GM12874 (cell line): ENCODE measurements around the gene ARSG.

ENCODE experiments used
- TF ChIP-seq, protein P1 (sequence below): IDR thresholded peaks from 2 replicates; pipeline ENCODE4 v1.5.1; 2011; ENCODE audit warnings: low read depth, mild to moderate bottlenecking, control low read depth, low read length, moderate library complexity; ENCODE audit not compliant: insufficient read depth

ARSG gene

DNA sequence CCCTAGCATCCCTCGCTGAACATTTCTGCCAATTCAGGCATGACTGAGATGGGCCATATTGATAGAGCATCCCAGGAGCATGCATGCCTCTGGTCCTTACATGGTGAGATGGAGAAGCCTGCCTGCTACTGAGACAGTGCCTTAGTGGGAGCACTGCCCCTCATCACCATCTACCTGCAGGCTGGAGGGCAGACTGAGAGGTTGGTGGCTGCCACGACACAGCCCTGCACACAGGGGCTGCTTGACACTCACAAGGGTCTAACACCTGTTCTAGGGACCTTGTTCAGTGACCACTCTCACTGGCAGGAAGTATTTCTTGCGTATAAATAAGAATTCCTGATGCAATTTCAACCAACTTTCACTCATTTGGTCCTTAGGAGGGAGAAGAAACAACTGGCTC is 132.0 kb downstream of the ARSG start:
- TF ChIP-seq, protein P1, sequence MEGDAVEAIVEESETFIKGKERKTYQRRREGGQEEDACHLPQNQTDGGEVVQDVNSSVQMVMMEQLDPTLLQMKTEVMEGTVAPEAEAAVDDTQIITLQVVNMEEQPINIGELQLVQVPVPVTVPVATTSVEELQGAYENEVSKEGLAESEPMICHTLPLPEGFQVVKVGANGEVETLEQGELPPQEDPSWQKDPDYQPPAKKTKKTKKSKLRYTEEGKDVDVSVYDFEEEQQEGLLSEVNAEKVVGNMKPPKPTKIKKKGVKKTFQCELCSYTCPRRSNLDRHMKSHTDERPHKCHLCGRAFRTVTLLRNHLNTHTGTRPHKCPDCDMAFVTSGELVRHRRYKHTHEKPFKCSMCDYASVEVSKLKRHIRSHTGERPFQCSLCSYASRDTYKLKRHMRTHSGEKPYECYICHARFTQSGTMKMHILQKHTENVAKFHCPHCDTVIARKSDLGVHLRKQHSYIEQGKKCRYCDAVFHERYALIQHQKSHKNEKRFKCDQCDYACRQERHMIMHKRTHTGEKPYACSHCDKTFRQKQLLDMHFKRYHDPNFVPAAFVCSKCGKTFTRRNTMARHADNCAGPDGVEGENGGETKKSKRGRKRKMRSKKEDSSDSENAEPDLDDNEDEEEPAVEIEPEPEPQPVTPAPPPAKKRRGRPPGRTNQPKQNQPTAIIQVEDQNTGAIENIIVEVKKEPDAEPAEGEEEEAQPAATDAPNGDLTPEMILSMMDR = no peak

DNA sequence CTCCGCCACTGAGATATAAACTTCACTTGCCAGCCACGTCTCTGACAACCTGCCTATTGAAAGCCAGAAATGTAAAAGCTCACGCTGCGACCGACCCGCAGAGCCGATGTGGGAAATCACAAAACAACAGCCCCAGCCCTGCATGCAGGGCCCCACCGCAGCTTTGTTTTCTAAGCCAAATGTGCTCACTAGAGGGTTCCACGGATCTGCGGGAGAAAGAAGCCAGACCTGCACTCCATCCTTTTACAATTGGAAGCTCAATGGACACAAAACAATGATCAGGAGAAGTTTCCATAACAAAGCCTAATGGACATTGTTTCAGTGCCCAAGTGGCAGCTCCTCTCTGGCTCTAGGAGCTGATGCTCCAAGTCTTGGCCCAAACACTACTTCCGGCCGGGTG is 132.9 kb downstream of the ARSG start:
- TF ChIP-seq, protein P1 = no peak

DNA sequence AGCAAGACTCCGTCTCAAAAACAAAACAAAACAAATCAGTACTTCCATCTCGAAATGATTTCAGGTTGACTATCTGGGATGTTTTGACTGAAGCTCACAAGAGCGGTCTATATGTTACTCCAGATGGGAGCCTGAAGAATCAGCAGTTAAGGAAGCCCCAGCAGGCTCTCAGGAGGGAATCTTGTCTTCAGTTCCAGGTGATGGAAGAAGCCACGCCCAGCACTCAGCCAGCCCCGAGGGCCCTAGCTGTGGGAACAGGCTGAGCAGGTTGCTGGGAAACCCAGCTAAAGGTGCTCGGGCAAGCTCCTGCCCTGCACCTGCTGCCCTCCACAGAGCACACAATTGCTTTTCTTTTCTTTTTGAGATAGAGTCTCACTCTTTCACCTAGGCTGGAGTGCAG is 133.6 kb downstream of the ARSG start:
- TF ChIP-seq, protein P1 = no peak

DNA sequence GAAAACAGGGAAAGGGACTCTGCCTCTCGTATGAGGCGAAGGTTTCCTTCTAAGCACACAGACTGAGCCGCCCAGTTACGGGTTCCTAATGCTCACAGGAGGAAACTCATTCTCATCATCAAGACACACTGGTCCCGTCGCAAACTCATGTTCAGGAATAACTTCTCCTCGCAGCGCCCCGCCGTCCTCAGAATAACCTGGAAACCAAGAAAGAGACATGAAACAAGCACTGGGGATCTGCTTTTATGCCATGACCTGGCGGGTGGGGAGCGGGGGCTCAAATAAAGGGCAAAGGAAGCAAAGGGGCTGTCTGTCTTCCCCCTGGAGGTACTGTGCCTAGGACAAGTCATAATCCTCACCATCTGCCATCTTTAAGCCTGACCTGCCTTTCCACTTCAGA is 134.7 kb downstream of the ARSG start:
- TF ChIP-seq, protein P1 = no peak

DNA sequence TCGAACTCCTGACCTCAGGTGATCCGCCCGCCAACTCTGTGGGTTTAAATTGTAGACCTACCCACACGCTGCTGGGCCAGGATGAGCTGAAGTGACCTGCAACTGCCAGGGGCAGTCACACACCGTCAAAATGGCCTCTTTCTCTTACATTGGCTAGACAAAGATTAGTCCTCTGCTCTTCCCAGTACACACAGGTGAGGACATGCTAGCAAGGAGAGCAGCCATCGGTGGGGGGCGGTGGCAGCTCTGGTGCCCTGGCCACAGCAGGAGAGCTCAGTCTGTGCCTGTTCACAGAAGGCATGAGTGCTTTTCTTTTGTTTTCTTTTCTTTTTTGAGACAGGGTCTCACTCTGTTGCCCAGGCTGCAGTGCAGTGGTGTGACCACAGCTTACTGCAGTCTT is 136.3 kb downstream of the ARSG start:
- TF ChIP-seq, protein P1 = no peak

DNA sequence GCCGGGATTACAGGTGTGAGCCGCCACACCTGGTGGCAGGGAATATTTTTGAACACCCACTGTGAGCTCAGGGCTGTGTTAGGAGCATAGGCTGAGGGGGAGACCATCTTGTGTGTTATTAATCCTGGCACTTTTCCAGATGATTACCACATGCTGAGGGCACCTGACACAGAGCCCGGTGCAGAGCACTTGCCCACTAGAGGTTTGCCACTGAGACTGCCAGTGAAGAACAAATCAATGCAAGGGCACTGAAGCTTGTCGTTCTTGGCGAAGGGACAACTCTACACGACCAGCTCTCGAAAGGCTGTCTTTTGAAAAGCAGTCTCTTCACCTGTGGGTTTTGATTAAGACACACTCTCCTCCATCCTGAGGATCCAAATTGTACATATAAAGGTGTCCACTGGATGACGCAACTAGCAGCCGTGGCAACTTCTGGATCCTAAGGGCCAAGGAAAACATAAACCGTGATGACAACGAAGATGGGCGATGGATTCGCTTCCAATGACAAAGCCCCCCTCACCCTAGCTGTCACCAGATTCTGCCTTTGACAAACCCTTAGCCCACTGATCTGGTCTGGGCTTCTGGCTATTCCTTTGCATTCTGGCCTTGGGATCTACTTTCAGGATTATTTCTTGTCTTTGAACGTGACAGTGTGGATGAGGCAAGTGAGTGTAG is 137.3 kb downstream of the ARSG start:
- TF ChIP-seq, protein P1 = no peak

DNA sequence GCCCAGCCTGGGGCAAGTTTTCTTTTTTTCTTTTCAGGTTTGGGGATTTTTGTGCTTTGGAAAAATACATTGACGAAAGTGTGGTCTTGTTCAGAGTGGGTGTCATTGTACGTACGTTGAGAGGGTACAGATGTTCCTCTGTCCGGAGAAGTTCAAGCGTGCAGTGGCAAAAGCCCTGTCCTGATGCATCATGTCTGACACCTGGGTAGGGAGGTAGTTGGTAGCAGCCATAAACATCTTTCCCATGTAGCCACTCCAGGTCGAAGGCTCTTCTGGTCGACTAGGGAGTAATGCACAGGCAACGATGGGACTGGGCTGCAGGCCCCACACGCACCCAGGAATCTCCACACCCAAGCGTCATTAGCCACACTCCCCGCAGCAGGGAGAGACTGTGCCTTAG is 138.6 kb downstream of the ARSG start:
- TF ChIP-seq, protein P1 = no peak

DNA sequence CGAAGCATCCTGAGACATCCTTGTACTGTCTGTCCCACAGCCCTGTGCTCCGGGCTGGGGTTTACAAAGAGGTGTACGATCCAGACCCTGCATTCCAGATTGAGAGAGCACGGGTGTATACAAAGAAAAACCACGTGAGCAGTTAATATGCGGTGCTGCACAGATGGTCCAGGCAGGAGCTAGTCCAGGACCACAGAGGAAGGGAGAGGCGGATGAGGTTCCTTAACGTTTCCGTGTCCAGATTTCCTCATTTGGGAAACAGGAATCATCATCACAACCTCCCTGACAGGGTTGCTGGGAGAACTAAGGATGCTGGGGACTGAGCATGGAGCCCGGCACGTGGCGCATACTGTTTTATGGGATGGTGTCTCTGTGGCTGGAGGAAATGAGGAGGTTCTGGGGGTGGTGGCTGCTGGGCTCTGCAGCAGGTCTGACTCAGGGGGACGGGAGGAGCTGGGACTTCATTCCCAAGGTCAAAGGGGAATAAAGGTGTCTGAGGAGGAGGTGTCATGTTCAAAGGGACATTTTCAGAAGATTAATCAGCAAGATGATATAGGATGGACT is 139.8 kb downstream of the ARSG start:
- TF ChIP-seq, protein P1 = no peak
